Measurements from ENCODE around the gene CALU. TPM values are rescaled to one million over a fixed set of nuclear protein-coding genes. Genes with fewer than 3 reads are reported as not detected.

CALU gene
- total RNA-seq, 1 experiment from 2014 or later, result 189 TPM

GRCh38 chr7:128781126-128781525, 42.0 kb downstream of the CALU start:
- DNase-seq (ENCODE audit: extremely low read depth, low read depth), result no peak

GRCh38 chr7:128781851-128782250, 42.7 kb downstream of the CALU start:
- DNase-seq (ENCODE audit: extremely low read depth, low read depth), result no peak

- DNase-seq (ENCODE audit: extremely low read depth, low read depth), result peak; percentile 36
These were observed 44.1 kb downstream of the CALU start for GRCh38 chr7:128783143-128783861.

DNA sequence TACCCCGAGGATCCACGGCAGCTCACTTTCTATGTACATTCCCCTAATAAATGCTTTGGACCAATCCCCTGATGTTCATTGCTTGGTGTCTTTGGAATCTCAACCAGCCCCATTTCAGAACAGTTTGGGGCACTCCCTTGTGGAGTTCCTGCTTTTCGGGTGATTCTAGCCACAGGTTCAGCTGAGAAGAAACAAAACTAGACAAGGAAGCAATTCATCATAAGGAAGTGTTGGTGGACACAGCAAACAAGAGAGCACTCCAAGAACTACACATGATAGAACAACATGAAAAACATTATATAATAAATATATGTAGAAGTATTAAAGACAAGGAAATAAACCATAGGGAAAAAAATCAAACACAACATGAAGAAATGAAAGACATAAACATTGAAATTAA, 46.6 kb downstream of the CALU start:
- DNase-seq (ENCODE audit: extremely low read depth, low read depth), result no peak

- DNase-seq (ENCODE audit: extremely low read depth, low read depth), result no peak
These were observed 49.6 kb downstream of the CALU start for GRCh38 chr7:128788446-128789412.

- DNase-seq (ENCODE audit: extremely low read depth, low read depth), result no peak
These were observed 51.3 kb downstream of the CALU start for GRCh38 chr7:128790315-128791041.

DNA sequence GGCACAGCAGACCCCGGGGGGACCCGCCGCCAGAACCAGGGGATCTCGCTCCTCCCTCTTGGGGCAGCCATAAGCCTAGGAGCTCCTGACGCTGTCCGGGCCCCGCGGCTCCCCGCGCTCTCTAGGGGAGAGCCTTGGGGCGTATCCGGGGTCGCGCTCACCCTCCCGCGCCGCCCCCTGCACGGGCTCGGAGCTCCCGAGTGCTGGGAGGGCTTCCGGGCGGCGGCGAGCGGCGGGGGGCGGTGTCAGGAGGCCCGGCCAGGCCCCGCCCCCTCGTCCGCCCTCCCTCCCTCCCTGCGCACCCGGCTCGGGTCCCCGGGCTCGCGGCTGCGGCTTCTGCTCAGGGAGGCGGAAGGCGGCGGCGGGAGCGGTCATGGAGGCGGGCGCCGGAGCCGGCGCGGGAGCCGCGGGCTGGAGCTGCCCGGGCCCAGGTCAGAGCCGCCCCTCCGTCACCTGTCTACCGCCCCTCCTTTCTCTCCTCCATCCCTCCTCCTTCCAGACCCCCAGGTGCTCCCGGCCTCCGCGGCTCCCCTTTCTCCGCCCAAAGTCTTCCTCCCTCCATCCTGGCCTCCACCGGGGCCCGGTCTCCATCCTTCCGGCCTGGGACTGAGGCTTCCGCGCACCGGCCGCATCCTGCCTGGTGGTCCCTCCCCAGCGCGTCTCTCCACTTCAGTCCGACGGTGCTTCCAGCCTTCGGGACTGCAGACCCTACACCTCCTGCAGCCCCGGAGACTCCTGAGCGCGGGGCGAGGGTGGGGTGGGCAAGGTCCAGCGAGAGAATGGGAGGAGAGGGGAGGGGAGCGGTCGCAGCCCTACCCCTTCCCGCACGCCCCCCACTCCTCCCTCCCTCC, 52.2 kb downstream of the CALU start, which contains the start of gene CCDC136:
CCDC136 (plus strand) TSS at position 848 of the 851 bp plus-strand sequence. CDS start 444 bp downstream, outside the sequence.
- DNase-seq (ENCODE audit: extremely low read depth, low read depth), result peak; percentile 53

- DNase-seq (ENCODE audit: extremely low read depth, low read depth), result no peak
These were observed 52.8 kb downstream of the CALU start for GRCh38 chr7:128791972-128792327.

DNA sequence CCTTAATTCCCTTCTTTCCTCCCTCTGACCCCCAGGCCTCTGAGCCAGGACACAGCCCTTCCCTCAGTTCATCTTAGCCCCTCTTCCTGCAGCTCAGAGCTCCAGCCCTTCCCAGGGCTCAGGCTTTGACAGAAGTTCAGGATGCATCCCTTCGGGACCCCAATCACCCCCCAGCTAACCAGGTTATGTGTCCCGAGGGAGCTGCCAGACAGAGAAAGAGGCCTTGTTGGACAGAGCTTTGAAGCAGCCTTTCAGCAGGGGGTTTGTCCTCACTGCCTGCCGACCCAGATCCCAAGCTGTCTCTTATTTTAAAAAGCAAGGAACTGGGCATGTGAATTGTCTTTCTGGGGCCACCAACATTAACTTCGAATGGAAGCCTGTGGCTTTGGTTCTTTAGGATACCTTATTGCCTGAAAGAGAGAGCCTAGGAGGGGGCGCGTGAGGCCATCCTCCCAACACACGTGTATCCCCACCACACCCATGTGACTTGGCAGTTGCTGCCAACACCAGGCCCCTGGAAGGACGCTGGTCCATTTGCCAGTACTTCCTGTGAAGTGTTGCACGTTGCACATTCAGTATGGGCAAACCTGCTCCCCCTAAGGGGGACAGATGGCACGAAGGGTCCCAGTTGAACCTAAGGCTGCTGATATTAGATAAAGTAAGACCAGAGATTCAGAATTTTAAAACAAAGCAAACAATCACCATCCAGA, 53.5 kb downstream of the CALU start:
- DNase-seq (ENCODE audit: extremely low read depth, low read depth), result no peak

GRCh38 chr7:128793181-128793547, 54.0 kb downstream of the CALU start:
- DNase-seq (ENCODE audit: extremely low read depth, low read depth), result no peak

GRCh38 chr7:128794020-128794419, 54.9 kb downstream of the CALU start:
- DNase-seq (ENCODE audit: extremely low read depth, low read depth), result no peak

GRCh38 chr7:128794436-128794835, 55.3 kb downstream of the CALU start:
- DNase-seq (ENCODE audit: extremely low read depth, low read depth), result no peak

- no peak for DNase-seq (ENCODE audit: extremely low read depth, low read depth)
These were observed 56.0 kb downstream of the CALU start for GRCh38 chr7:128795129-128795528.

- no peak for DNase-seq (ENCODE audit: extremely low read depth, low read depth)
These were observed 57.2 kb downstream of the CALU start for GRCh38 chr7:128796327-128796726.

DNA sequence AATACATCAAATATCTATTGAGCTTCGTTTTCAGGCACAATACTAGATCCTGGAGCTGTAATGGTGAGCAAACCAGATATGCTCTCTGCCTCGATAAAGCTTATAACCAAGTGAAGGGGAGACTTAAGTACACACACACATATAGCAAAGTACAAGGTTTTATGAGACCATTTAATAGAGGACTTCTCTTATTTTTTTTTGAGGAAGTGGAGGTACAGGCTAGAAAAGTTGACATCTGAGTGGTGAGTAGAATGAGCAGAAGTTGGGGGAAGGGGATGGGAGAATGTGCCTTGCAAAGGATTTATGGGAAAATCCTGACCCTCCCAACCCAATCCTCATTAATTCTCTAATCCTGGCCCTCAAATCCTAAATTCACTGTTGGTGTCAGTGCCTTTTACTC, 60.3 kb downstream of the CALU start:
- no peak for DNase-seq (ENCODE audit: extremely low read depth, low read depth)

DNA sequence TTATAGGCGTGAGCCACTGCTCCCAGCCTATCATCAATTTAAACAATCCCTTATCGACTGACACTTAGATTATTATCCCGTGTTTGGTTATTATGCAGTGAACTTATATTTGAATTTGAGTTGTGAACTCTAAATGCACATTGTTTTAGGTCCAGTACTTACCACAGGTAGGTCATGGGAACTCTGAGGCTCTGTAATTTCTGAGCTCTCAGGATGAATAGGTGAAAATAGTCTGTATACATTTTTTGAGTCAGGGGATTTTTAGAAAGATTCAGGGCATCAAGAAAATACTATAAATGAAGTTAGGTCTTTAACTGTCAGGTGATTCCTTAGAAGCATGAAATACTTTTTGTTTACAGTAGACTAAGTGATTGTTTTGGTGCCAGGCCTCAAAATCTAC, 61.4 kb downstream of the CALU start:
- DNase-seq (ENCODE audit: extremely low read depth, low read depth), result no peak

- DNase-seq (ENCODE audit: extremely low read depth, low read depth), result no peak
These were observed 61.8 kb downstream of the CALU start for GRCh38 chr7:128801003-128801402.

DNA sequence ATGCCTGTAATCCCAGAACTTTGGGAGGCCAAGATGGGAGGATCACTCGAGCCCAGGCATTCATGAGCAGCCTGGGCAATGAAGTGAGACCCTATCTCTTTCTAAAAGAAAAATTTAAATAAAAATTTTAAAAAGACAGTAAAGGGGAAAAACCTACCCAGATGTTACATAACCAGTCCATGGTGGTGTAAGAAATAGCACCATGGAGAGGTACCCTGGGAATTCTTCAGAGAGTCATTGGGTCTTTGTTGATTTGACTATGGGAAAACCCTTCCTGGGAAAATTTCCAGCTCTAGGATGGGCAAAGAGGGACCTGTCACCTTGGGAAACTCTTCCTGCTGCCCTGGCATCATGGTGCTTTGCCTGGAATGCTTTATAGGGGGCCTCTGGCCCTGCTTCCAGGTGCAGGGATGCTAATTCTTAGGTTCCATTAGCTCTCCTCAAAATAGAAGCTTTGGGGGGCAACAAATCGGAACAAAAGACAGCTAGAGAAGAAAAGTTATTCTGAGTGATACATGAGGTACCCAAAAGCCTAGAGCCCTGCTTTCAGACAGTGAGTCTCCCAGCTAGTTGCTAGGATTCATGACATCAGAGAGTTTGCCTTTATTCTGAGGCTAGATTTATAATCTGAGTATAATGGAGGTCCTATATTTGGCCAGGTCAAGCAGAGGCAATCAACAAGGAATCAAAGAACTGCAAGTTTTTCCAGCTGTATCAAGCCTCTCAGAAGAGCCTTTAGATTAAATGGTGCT, 62.7 kb downstream of the CALU start:
- no peak for DNase-seq (ENCODE audit: extremely low read depth, low read depth)

DNA sequence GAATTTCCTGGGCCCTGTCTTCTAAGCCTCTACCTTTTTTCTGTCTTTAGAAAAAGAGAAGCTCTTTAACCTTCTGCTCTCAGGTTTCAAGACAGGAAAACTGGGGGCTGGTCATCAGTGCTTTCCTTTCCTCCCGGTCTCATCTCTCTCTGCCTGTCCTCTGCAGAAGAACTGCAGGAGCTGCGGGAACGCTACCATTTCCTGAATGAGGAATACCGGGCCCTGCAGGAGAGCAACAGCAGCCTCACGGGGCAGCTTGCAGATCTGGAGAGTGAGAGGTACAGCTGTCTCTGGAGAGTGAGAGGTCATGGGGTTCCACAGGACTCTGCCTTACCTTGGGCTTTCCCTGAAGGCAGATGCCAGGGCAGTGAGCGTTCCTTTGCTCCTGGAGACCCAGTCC, 65.3 kb downstream of the CALU start:
- DNase-seq (ENCODE audit: extremely low read depth, low read depth), result no peak

Data from NCI-H460 (cell line).